T-helper 1 cell (primary cell): ENCODE measurements around the gene MAT2A.

Experiments used
- DNase-seq, 5 donors: peaks; one replicate each; pipeline ENCODE4 v3.0.0-alpha.2; 2012 to 2020
- total RNA-seq, 4 donors: gene quantifications; one replicate each; lab custom pipeline; 2026; lab: John Stamatoyannopoulos, UW

Gene MAT2A
- 119 to 232 (median 210) reads per million in 4 donors for total RNA-seq

GRCh38 chr2:85538507-85539360, at the start of gene MAT2A:
TSS of gene MAT2A (plus strand) at chr2:85539168. CDS start at chr2:85539288, 120 bp downstream.
- peak; percentile 64 to 87 (median 73) for DNase-seq

GRCh38 chr2:85490861-85491755, 47.9 kb upstream of the MAT2A start:
- no peak for DNase-seq

GRCh38 chr2:85496436-85496835, 42.5 kb upstream of the MAT2A start:
- DNase-seq: no peak

GRCh38 chr2:85497944-85498630, 40.9 kb upstream of the MAT2A start:
- DNase-seq: no peak

DNA sequence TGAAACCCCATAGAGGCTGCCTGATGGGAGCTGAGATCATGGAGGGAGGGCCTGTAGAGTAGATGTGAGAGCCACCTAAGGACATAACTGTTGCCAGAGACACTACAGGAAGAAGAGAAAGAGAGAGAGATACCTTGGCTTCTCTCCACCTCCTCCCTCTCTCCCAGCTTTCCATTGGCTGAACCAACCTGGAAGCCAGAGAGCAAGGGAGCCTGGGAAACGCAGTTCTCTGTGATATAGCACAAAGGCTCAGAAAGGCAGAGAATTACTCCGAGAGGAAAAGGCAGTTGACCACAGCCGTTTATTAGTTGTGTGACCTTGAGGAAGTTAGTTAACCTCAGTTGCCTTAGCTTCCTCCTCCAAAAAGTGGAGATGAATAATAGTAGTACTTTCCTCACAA, 37.7 kb upstream of the MAT2A start:
- DNase-seq: no peak

- DNase-seq: no peak
Observed at GRCh38 chr2:85502720-85503119, 36.2 kb upstream of the MAT2A start.

GRCh38 chr2:85503168-85503850, 35.7 kb upstream of the MAT2A start:
- DNase-seq: no peak

- DNase-seq: no peak
Observed at GRCh38 chr2:85503851-85504777, 34.9 kb upstream of the MAT2A start.

GRCh38 chr2:85504778-85505261, 34.1 kb upstream of the MAT2A start:
- DNase-seq: no peak

DNA sequence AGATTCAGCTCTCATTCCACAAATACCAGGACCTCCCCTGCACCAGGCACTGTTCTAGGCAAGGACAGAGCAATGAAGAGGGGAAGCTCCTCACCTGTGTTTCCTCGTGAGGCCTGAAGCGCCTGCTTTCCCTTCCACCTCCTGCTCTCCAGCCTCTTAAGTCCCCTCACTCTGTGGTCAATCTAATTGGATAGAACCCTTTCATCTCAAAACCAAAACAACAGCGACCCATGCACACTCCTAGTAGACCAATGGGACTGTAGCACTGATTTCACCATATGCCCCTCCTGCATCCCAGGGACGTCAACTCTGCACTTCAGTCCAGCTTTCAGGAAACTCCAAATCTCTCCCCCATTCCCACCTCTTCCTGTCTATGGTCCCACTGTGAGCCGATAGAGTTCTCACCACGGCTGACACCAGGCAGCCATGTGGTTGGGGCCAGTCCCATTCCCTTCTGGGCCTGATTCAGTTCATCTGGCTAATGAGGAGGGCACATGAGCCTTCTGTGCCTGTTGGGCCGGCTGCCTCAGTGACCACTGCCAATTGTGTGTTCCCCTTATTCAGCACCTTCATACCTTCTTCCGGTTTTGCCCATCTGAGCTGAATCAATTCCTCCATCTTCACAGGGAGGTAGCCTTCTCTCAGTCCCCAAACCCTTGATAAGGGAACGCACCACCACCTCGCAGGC, 33.3 kb upstream of the MAT2A start:
- DNase-seq: no peak

DNA sequence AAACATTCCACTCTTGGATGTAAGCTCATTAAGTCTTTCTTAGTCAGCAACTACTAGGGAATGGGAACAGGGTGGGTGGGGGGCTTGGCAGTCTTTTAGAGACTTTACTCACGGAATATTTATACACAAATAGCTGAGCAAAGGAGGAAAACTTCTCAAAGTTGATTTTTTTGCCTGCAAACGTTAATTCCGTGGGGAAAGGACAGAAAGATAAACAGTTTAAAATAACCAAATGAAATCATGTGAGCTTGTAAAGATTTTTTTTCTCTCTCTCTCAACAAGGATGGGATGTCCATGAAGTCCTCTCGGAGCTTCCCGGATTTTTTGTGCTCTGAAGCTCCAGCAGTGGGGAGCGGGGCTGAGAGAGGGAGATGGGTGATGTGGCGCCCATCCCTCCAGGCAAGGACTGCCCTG, 32.2 kb upstream of the MAT2A start:
- DNase-seq: no peak

- no peak for DNase-seq
Observed at GRCh38 chr2:85511008-85511811, 27.8 kb upstream of the MAT2A start.

- no peak for DNase-seq
Observed at GRCh38 chr2:85514323-85514722, 24.6 kb upstream of the MAT2A start.

DNA sequence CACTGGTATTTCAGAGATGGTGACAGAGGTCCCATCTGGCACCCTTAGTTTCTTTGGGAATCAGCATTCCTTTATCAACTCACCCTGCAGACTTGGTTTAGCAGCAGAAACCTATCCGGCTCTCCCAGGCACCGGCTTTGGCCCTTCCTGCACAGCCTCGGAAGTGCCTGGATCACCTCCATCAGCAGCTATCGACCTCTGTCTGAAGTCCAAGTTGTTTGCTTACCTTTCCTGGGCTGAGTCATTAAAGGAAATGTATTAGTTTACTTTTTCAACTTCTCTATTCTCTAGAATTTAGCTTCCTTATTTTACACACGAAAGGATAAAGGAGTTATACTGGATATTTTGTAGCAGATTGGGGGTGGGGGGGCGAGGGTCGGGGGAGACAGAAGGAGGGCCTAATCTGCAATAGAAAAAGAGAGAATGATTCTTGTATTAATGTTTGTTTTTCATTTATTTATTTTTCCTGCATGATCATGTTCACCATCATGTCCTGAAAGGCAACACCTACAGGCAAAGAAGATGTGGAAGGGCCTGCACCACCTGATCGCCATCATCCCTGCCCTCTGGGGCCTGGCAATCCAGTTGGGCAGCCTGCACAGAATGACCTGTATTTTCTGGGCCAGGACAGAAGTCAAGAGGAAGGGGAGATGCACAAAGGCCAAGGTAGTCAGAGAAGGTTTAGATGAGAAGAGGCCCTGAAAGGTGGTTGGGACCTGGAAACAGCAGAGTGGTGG, 22.1 kb upstream of the MAT2A start:
- DNase-seq: no peak

- DNase-seq: no peak
Observed at GRCh38 chr2:85522090-85522647, 16.8 kb upstream of the MAT2A start.

- DNase-seq: no peak
Observed at GRCh38 chr2:85523062-85523902, 15.7 kb upstream of the MAT2A start.

GRCh38 chr2:85523903-85524335, 15.0 kb upstream of the MAT2A start:
- no peak for DNase-seq
